Measurements from ENCODE around the gene CDK18. TPM values are rescaled to one million over a fixed set of nuclear protein-coding genes. Genes with fewer than 3 reads are reported as not detected.

Gene CDK18
- total RNA-seq, 1 donor from 2014 or later = 23.9 TPM

- no peak for DNase-seq (ENCODE audit: low spot score, unreplicated experiment)
- H3K27me3 Mint-ChIP-seq = peaks cover 43% of the 10 kb centered on the region
- no peak for TF ChIP-seq CTCF (IDR thresholded peaks at IDR 0.05; ENCODE audit: unreplicated experiment)
- no peak overlapping the region for H3K4me3 Mint-ChIP-seq (ENCODE audit: low read depth)
- H3K9me3 Mint-ChIP-seq (ENCODE audit: low read depth) = no peaks in the 10 kb centered on the region
- H3K27ac Mint-ChIP-seq = no peak overlapping the region
- peaks cover 1% of the 10 kb centered on the region for H3K4me1 Mint-ChIP-seq (ENCODE audit: low read depth)
- no peaks in the 10 kb centered on the region for H3K36me3 Mint-ChIP-seq (ENCODE audit: insufficient read depth)
Measured at GRCh38 chr1:205580140-205580922, 75.9 kb downstream of the CDK18 start.

- H3K36me3 Mint-ChIP-seq (ENCODE audit: insufficient read depth) = no peaks in the 10 kb centered on the region
- DNase-seq (ENCODE audit: low spot score, unreplicated experiment) = no peak
- H3K4me1 Mint-ChIP-seq (ENCODE audit: low read depth) = peaks cover 1% of the 10 kb centered on the region
- H3K9me3 Mint-ChIP-seq (ENCODE audit: low read depth) = no peaks in the 10 kb centered on the region
- no peak for TF ChIP-seq CTCF (IDR thresholded peaks at IDR 0.05; ENCODE audit: unreplicated experiment)
- peaks cover 43% of the 10 kb centered on the region for H3K27me3 Mint-ChIP-seq
- H3K4me3 Mint-ChIP-seq (ENCODE audit: low read depth) = no peak overlapping the region
- H3K27ac Mint-ChIP-seq = no peak overlapping the region
Measured at GRCh38 chr1:205580923-205581180, 76.4 kb downstream of the CDK18 start.

GRCh38 chr1:205581321-205581980 is 77.0 kb downstream of the CDK18 start:
- H3K27me3 Mint-ChIP-seq = peaks cover 43% of the 10 kb centered on the region
- DNase-seq (ENCODE audit: low spot score, unreplicated experiment) = no peak

GRCh38 chr1:205582046-205582445 is 77.6 kb downstream of the CDK18 start:
- TF ChIP-seq CTCF (IDR thresholded peaks at IDR 0.05; ENCODE audit: unreplicated experiment) = no peak
- DNase-seq (ENCODE audit: low spot score, unreplicated experiment) = no peak
- H3K4me1 Mint-ChIP-seq (ENCODE audit: low read depth) = peaks cover 1% of the 10 kb centered on the region
- peaks cover 38% of the 10 kb centered on the region for H3K27me3 Mint-ChIP-seq
- no peaks in the 10 kb centered on the region for H3K9me3 Mint-ChIP-seq (ENCODE audit: low read depth)
- H3K36me3 Mint-ChIP-seq (ENCODE audit: insufficient read depth) = no peaks in the 10 kb centered on the region
- no peak overlapping the region for H3K27ac Mint-ChIP-seq
- no peak overlapping the region for H3K4me3 Mint-ChIP-seq (ENCODE audit: low read depth)

More at GRCh38 chr1:205581321-205581980, 77.0 kb downstream of the CDK18 start:
- no peaks in the 10 kb centered on the region for H3K9me3 Mint-ChIP-seq (ENCODE audit: low read depth)
- H3K36me3 Mint-ChIP-seq (ENCODE audit: insufficient read depth) = no peaks in the 10 kb centered on the region
- TF ChIP-seq CTCF (IDR thresholded peaks at IDR 0.05; ENCODE audit: unreplicated experiment) = no peak
- H3K4me1 Mint-ChIP-seq (ENCODE audit: low read depth) = peaks cover 1% of the 10 kb centered on the region
- H3K4me3 Mint-ChIP-seq (ENCODE audit: low read depth) = no peak overlapping the region
- H3K27ac Mint-ChIP-seq = no peak overlapping the region

Other genes starting within 250 kb of the CDK18 start
- 4.5 and 5.6 TPM in 2 replicates for gene NUAK2, start 182.9 kb upstream of the CDK18 start, total RNA-seq
- gene KLHDC8A, start 147.7 kb upstream of the CDK18 start, total RNA-seq = 0.18 and 0.36 TPM in 2 replicates
- gene LEMD1, start 82.6 kb upstream of the CDK18 start, total RNA-seq = 13.9 and 15.2 TPM in 2 replicates
- gene BLACAT1, start 48.6 kb upstream of the CDK18 start, total RNA-seq = 6.3 and 6.7 TPM in 2 replicates
- 25.7 and 30.2 TPM in 2 replicates for gene ELK4, start 127.3 kb downstream of the CDK18 start, total RNA-seq
- 8.4 and 8.6 TPM in 2 replicates for gene SLC45A3, start 175.8 kb downstream of the CDK18 start, total RNA-seq
- 222 and 245 TPM in 2 replicates for gene NUCKS1, start 245.5 kb downstream of the CDK18 start, total RNA-seq

Measured in progenitor cell of endocrine pancreas (in vitro differentiated cells).